ENCODE results near the gene FAF1.
A peak's percentile ranks its signal among the peaks of the same experiment; 100 is the strongest.

Gene FAF1

GRCh38 chr1:50422946-50423669 is 537.0 kb downstream of the FAF1 start, which contains the start of gene DMRTA2:
Gene DMRTA2, minus strand, starts transcription at chr1:50423443. Its CDS starts 1,907 bp downstream, at chr1:50421536.
- no peaks in the 10 kb centered on the region for H3K9me3 Mint-ChIP-seq
- peaks cover 95% of the 10 kb centered on the region for H3K27me3 Mint-ChIP-seq
- no peaks in the 10 kb centered on the region for H3K36me3 Mint-ChIP-seq (ENCODE audit: low read depth)
- intact Hi-C loops (cut with micrococcal nuclease): no loop called here
- no peak within 1 kb of the TSS for H3K27ac Mint-ChIP-seq
- peaks cover 48% of the 10 kb centered on the region for H3K4me1 Mint-ChIP-seq (ENCODE audit: low read depth)
- H3K4me3 Mint-ChIP-seq: peak within 1 kb of the TSS; percentile 79

- H3K27me3 Mint-ChIP-seq: peaks cover 92% of the 10 kb centered on the region
- H3K27ac Mint-ChIP-seq: no peak overlapping the region
- intact Hi-C loops (cut with micrococcal nuclease): no loop called here
- peaks cover 45% of the 10 kb centered on the region for H3K4me1 Mint-ChIP-seq (ENCODE audit: low read depth)
- no peak overlapping the region for H3K4me3 Mint-ChIP-seq
- H3K9me3 Mint-ChIP-seq: no peaks in the 10 kb centered on the region
- H3K36me3 Mint-ChIP-seq (ENCODE audit: low read depth): no peaks in the 10 kb centered on the region
These were observed 537.5 kb downstream of the FAF1 start for GRCh38 chr1:50422675-50422945.

GRCh38 chr1:50421768-50422674 is 538.0 kb downstream of the FAF1 start:
- H3K36me3 Mint-ChIP-seq (ENCODE audit: low read depth): no peaks in the 10 kb centered on the region
- H3K27ac Mint-ChIP-seq: no peak overlapping the region
- H3K9me3 Mint-ChIP-seq: no peaks in the 10 kb centered on the region
- peaks cover 92% of the 10 kb centered on the region for H3K27me3 Mint-ChIP-seq
- H3K4me1 Mint-ChIP-seq (ENCODE audit: low read depth): peaks cover 45% of the 10 kb centered on the region
- intact Hi-C loops (cut with micrococcal nuclease): no loop called here
- no peak overlapping the region for H3K4me3 Mint-ChIP-seq

GRCh38 chr1:50421366-50421748 is 538.7 kb downstream of the FAF1 start:
- Mint-ChIP-seq H3K9me3 (no peaks in the 10 kb centered on the region), H3K4me1 (ENCODE audit: low read depth) (peaks cover 51% of the 10 kb centered on the region), H3K36me3 (ENCODE audit: low read depth) (no peaks in the 10 kb centered on the region), H3K27ac (no peak overlapping the region), H3K27me3 (peaks cover 92% of the 10 kb centered on the region), H3K4me3 (no peak overlapping the region)
- intact Hi-C loops (cut with micrococcal nuclease): no loop called here

GRCh38 chr1:50420689-50421365 is 539.2 kb downstream of the FAF1 start:
- Mint-ChIP-seq H3K27me3 (peaks cover 92% of the 10 kb centered on the region), H3K36me3 (ENCODE audit: low read depth) (no peaks in the 10 kb centered on the region), H3K4me1 (ENCODE audit: low read depth) (peaks cover 53% of the 10 kb centered on the region), H3K9me3 (no peaks in the 10 kb centered on the region), H3K4me3 (no peak overlapping the region), H3K27ac (no peak overlapping the region)
- intact Hi-C loops (cut with micrococcal nuclease): no loop called here

GRCh38 chr1:50419907-50420677 is 540.0 kb downstream of the FAF1 start:
- no peaks in the 10 kb centered on the region for H3K36me3 Mint-ChIP-seq (ENCODE audit: low read depth)
- no peaks in the 10 kb centered on the region for H3K9me3 Mint-ChIP-seq
- peaks cover 92% of the 10 kb centered on the region for H3K27me3 Mint-ChIP-seq
- intact Hi-C loops (cut with micrococcal nuclease): no loop called here
- H3K4me3 Mint-ChIP-seq: no peak overlapping the region
- H3K4me1 Mint-ChIP-seq (ENCODE audit: low read depth): peaks cover 53% of the 10 kb centered on the region
- no peak overlapping the region for H3K27ac Mint-ChIP-seq

- Mint-ChIP-seq H3K4me1 (ENCODE audit: low read depth) (peaks cover 45% of the 10 kb centered on the region), H3K27ac (no peak overlapping the region), H3K27me3 (peaks cover 92% of the 10 kb centered on the region), H3K9me3 (no peaks in the 10 kb centered on the region), H3K4me3 (no peak overlapping the region), H3K36me3 (ENCODE audit: low read depth) (no peaks in the 10 kb centered on the region)
- intact Hi-C loops (cut with micrococcal nuclease): no loop called here
These were observed 540.7 kb downstream of the FAF1 start for GRCh38 chr1:50419192-50419906.

- Mint-ChIP-seq H3K27ac (no peak overlapping the region), H3K9me3 (no peaks in the 10 kb centered on the region), H3K36me3 (ENCODE audit: low read depth) (no peaks in the 10 kb centered on the region), H3K4me3 (peak overlapping the region; percentile 18), H3K4me1 (ENCODE audit: low read depth) (peaks cover 38% of the 10 kb centered on the region), H3K27me3 (peaks cover 92% of the 10 kb centered on the region)
- intact Hi-C loops (cut with micrococcal nuclease): no loop called here
These were observed 541.4 kb downstream of the FAF1 start for GRCh38 chr1:50418600-50419109.

- Mint-ChIP-seq H3K36me3 (ENCODE audit: low read depth) (no peaks in the 10 kb centered on the region), H3K27me3 (peaks cover 92% of the 10 kb centered on the region), H3K4me3 (no peak overlapping the region), H3K27ac (no peak overlapping the region), H3K4me1 (ENCODE audit: low read depth) (peaks cover 33% of the 10 kb centered on the region), H3K9me3 (no peaks in the 10 kb centered on the region)
- intact Hi-C loops (cut with micrococcal nuclease): no loop called here
These were observed 542.0 kb downstream of the FAF1 start for GRCh38 chr1:50417946-50418599.

- no peaks in the 10 kb centered on the region for H3K9me3 Mint-ChIP-seq
- H3K27ac Mint-ChIP-seq: no peak overlapping the region
- intact Hi-C loops (cut with micrococcal nuclease): no loop called here
- H3K4me1 Mint-ChIP-seq (ENCODE audit: low read depth): peaks cover 28% of the 10 kb centered on the region
- peaks cover 91% of the 10 kb centered on the region for H3K27me3 Mint-ChIP-seq
- H3K4me3 Mint-ChIP-seq: no peak overlapping the region
- H3K36me3 Mint-ChIP-seq (ENCODE audit: low read depth): no peaks in the 10 kb centered on the region
These were observed 542.6 kb downstream of the FAF1 start for GRCh38 chr1:50417507-50417906.

GRCh38 chr1:50416553-50417453 is 543.3 kb downstream of the FAF1 start:
- Mint-ChIP-seq H3K9me3 (no peaks in the 10 kb centered on the region), H3K27me3 (peaks cover 87% of the 10 kb centered on the region), H3K27ac (no peak overlapping the region), H3K4me3 (no peak overlapping the region), H3K36me3 (ENCODE audit: low read depth) (no peaks in the 10 kb centered on the region), H3K4me1 (ENCODE audit: low read depth) (peaks cover 23% of the 10 kb centered on the region)
- intact Hi-C loops (cut with micrococcal nuclease): no loop called here

GRCh38 chr1:50416150-50416527 is 543.9 kb downstream of the FAF1 start:
- no peaks in the 10 kb centered on the region for H3K9me3 Mint-ChIP-seq
- no peak overlapping the region for H3K27ac Mint-ChIP-seq
- intact Hi-C loops (cut with micrococcal nuclease): no loop called here
- H3K27me3 Mint-ChIP-seq: peaks cover 83% of the 10 kb centered on the region
- H3K4me3 Mint-ChIP-seq: no peak overlapping the region
- H3K4me1 Mint-ChIP-seq (ENCODE audit: low read depth): peaks cover 19% of the 10 kb centered on the region
- H3K36me3 Mint-ChIP-seq (ENCODE audit: low read depth): no peaks in the 10 kb centered on the region
